HepG2 (cell line): ENCODE data around the gene ZNF667. TPM values are rescaled to one million over a fixed set of nuclear protein-coding genes. Genes with fewer than 3 reads are reported as not detected.

ENCODE experiments used
- FOXO1 ChIP-seq: sonication (generic); formaldehyde crosslinking; IDR thresholded peaks from 2 replicates; pipeline ENCODE4 v1.4.0; 2020; ENCODE audit warnings: missing genetic modification reagents
- HNF1B ChIP-seq: sonication (generic); formaldehyde crosslinking; IDR thresholded peaks from 2 replicates; pipeline ENCODE4 v1.5.1; 2020; ENCODE audit warnings: mild to moderate bottlenecking, moderate library complexity, missing genetic modification reagents
- MAFG ChIP-seq: sonication (generic); formaldehyde crosslinking; IDR thresholded peaks from 2 replicates; pipeline ENCODE4 v1.5.1; 2020; ENCODE audit warnings: mild to moderate bottlenecking, missing genetic modification reagents
- MAZ ChIP-seq, 2 experiments: sonication (generic) in 1 of 2; formaldehyde crosslinking in 1 of 2; IDR thresholded peaks; 2 replicates each; pipeline versions ENCODE4 v1.5.0 to v1.6.1; 2012 to 2020; ENCODE audit warnings: low read depth in 2 of 2, mild to moderate bottlenecking in 2 of 2, borderline replicate concordance in 1 of 2, improper control_type of control experiment in 1 of 2, low read length in 1 of 2, missing genetic modification reagents in 1 of 2, moderate library complexity in 1 of 2
- PREB ChIP-seq: sonication (generic); formaldehyde crosslinking; IDR thresholded peaks from 2 replicates; pipeline ENCODE4 v1.4.0; 2020; ENCODE audit warnings: missing genetic modification reagents
- STAT6 ChIP-seq: sonication (generic); formaldehyde crosslinking; IDR thresholded peaks from 2 replicates; pipeline ENCODE4 v1.4.0; 2020; ENCODE audit warnings: missing genetic modification reagents, mild to moderate bottlenecking, borderline replicate concordance
- TCF12 ChIP-seq, 2 experiments: fragments of 450-650 bp in 1 of 2; sonication (generic) in 1 of 2; formaldehyde crosslinking in 1 of 2; IDR thresholded peaks; 2 replicates each; pipeline versions ENCODE4 v1.6.1 to v1.8.0; 2017 to 2022; ENCODE audit warnings: antibody characterized with exemption in 1 of 2, mild to moderate bottlenecking in 1 of 2, missing genetic modification reagents in 1 of 2, moderate library complexity in 1 of 2
- TRAFD1 ChIP-seq: sonication (generic); formaldehyde crosslinking; IDR thresholded peaks from 2 replicates; pipeline ENCODE4 v1.5.1; 2020; ENCODE audit warnings: missing genetic modification reagents, mild to moderate bottlenecking, borderline replicate concordance
- ZBTB20 ChIP-seq: sonication (generic); formaldehyde crosslinking; IDR thresholded peaks from 2 replicates; pipeline ENCODE4 v1.8.1; 2023; ENCODE audit warnings: missing genetic modification reagents, low read depth, mild to moderate bottlenecking, borderline replicate concordance
- ZNF616 ChIP-seq: sonication (generic); formaldehyde crosslinking; IDR thresholded peaks from 2 replicates; pipeline ENCODE4 v1.5.0; 2020; ENCODE audit warnings: low read depth, mild to moderate bottlenecking, missing genetic modification reagents
- polyA plus RNA-seq, 8 experiments: library from polyadenylated mRNA; depleted of rRNA in 3 of 8; stranded (reverse) in 7 of 8; unstranded in 1 of 8; fragments of >200 nt; fragmentation: Illumina TruSeq in 4 of 8; extraction: Trizol in 4 of 8; gene quantifications; 2 replicates each; pipeline versions ENCODE4 v1.2.1 to v1.2.3, GENCODE V29; 2011 to 2016; ENCODE audit warnings: low read depth in 4 of 8, missing spikeins in 1 of 8, mixed read lengths in 1 of 8; ENCODE audit not compliant: insufficient read depth in 1 of 8
- total RNA-seq, 5 experiments: library from RNA; depleted of rRNA; stranded (reverse); fragments of >200 nt; fragmentation: Illumina TruSeq; extraction: Trizol; gene quantifications; 2 replicates each; pipeline ENCODE4 v1.2.3, GENCODE V29; 2016; ENCODE audit warnings: low read depth in 1 of 5

Gene ZNF667
- total and polyA plus RNA-seq, 2 of the 13 experiments (the other 11 are each of a cell fraction or from before 2014, with no cell fraction given), result not detected

GRCh38 chr19:56491399-56491798 lies 14.3 kb upstream of the ZNF667 start (continued):
- TF ChIP-seq STAT6 (CRISPR knock-in tag) (no peak), ZNF616 (no peak), PREB (CRISPR knock-in tag) (no peak), MAFG (CRISPR knock-in tag) (no peak), MAZ (IDR thresholded peaks at IDR 0.05; ENCODE audit: borderline replicate concordance, low read depth, low read length) (no peak), MAZ (CRISPR knock-in tag; IDR thresholded peaks at IDR 0.05; ENCODE audit: low read depth) (no peak), FOXO1 (CRISPR knock-in tag) (no peak), HNF1B (CRISPR knock-in tag) (no peak), TCF12 (IDR thresholded peaks at IDR 0.05) (no peak), TCF12 (CRISPR knock-in tag; IDR thresholded peaks at IDR 0.05) (no peak), ZBTB20 (CRISPR knock-in tag) (no peak), TRAFD1 (CRISPR knock-in tag) (no peak)
